ENCODE results near the gene PTPN9. TPM values are rescaled to one million over a fixed set of nuclear protein-coding genes. Genes with fewer than 3 reads are reported as not detected.
"Not testable (repeated sequence)": the region's sequence is repeated elsewhere in the genome, so short reads cannot be mapped to it uniquely, and the experiment has no call there.

PTPN9 gene
- total and polyA plus RNA-seq, 8 donors, result 21.9 to 50.4 (median 43.0) TPM

DNA sequence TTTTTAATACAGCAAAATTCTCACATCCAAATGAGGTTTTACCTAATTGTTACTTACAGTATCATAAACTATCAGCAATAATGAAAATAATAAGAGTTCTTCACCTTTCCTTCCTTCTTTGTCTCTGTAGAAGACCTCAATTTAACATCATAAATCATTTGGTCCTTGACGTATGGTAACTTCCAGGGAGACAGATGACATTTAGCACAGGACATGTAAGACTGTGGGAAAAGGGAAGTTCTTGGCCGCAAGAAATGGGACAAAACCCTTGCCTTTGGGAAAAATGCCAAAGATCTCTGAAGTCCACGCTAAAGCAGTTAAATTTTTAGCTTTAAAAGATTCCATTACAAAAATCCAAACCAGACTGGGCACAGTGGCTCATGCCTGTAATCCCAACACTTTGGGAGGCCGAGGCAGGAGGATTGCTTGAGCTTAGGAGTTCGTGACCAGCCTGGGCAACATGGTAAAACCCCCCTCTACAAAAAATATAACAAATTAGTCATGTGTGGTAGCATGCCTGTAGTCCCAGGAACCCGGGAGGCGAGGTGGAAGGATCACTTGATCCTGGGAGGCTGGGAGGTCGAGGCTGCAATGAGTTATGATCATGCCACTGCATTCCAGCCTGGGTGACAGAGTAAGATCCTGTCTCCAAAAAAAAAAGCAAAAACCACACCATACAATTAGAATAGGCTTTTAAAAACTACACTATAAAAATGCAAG, 8.8 kb downstream of the PTPN9 start:
- DNase-seq, result no peak
- intact Hi-C loops (cut with DNase I), result no loop called here
- Histone ChIP-seq H3K4me3 (no peak overlapping the region), H3K27me3 (no peaks in the 10 kb centered on the region), H3K4me1 (peaks cover 0 to 35% of the 10 kb centered on the region in 2 donors), H3K27ac (no peak overlapping the region), H3K9me3 (no peaks in the 10 kb centered on the region), H3K36me3 (no peaks in the 10 kb centered on the region)
- TF ChIP-seq, protein P1, sequence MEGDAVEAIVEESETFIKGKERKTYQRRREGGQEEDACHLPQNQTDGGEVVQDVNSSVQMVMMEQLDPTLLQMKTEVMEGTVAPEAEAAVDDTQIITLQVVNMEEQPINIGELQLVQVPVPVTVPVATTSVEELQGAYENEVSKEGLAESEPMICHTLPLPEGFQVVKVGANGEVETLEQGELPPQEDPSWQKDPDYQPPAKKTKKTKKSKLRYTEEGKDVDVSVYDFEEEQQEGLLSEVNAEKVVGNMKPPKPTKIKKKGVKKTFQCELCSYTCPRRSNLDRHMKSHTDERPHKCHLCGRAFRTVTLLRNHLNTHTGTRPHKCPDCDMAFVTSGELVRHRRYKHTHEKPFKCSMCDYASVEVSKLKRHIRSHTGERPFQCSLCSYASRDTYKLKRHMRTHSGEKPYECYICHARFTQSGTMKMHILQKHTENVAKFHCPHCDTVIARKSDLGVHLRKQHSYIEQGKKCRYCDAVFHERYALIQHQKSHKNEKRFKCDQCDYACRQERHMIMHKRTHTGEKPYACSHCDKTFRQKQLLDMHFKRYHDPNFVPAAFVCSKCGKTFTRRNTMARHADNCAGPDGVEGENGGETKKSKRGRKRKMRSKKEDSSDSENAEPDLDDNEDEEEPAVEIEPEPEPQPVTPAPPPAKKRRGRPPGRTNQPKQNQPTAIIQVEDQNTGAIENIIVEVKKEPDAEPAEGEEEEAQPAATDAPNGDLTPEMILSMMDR (IDR thresholded peaks at IDR 0.05), result no peak
- ATAC-seq, result no peak

DNA sequence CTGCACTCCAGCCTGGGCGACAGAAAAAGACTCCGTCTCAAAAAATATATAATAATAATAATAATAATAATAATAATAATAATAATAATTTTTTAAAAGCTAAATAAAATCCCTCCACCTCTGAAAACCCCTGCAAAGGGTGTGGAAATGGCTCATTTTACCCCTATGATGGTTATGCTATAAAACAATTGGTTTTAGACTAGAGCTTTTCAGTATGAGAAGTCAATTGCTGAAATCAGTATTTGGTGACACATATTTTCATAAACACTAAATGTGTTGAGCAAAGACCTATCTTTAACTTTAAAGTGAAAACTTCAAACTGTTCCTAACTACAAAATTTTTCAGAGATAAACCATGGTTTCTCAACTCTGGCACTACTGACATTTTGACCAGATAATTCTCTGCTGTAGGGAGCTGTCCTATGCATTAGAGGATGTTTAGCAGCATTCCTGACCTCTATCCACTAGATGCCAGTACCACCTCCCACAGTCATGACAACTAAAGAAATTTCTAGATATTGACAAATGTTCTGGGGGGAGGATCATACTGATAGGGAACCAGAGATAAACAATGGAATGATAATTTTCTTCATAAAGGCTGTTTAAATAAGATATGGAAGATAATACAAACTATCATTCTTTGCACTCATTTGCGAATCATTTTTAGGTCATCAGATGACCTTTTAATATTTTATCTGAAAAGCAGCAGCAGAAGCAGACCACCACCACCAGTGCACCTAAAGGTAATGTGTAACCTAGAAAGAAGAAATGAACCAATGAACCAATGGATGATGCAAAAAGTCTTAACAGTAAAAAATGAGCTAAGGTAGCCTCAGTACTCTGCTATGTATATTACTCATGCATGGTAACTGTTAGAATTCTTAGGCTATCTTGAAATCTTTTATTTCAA, 13.8 kb downstream of the PTPN9 start:
- no peak for ATAC-seq
- no peak overlapping the region for H3K27ac ChIP-seq
- H3K9me3 ChIP-seq, result no peaks in the 10 kb centered on the region
- H3K4me1 ChIP-seq, result peaks cover 0 to 5% of the 10 kb centered on the region in 2 donors
- no peak for DNase-seq
- no peaks in the 10 kb centered on the region for H3K27me3 ChIP-seq
- H3K4me3 ChIP-seq, result no peak overlapping the region
- intact Hi-C loops (cut with DNase I), result no loop called here
- TF ChIP-seq, protein P1 (IDR thresholded peaks at IDR 0.05), result no peak
- no peaks in the 10 kb centered on the region for H3K36me3 ChIP-seq

DNA sequence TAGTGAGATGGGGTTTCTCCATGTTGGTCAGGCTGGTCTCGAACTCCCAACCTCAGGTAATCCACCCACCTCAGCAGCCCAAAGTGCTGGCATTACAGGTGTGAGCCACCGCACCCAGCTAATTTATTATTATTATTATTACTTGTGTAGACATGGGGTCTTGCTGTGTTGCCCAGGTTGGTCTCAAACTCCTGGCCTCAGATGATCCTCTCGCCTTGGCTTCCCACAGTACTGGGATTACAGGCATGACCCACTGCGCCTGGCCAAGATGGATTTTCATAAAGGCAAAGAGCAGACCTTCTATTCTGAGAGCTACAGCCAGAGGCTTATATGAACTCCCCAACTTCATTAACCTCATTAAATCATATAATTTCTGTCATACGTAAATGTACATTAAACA, 17.2 kb downstream of the PTPN9 start:
- Histone ChIP-seq H3K27ac (no peak overlapping the region), H3K4me1 (no peaks in the 10 kb centered on the region), H3K27me3 (no peaks in the 10 kb centered on the region), H3K36me3 (no peaks in the 10 kb centered on the region), H3K4me3 (no peak overlapping the region), H3K9me3 (no peaks in the 10 kb centered on the region)
- ATAC-seq (no peak), DNase-seq (no peak)
- TF ChIP-seq, protein P1 (IDR thresholded peaks at IDR 0.05), result no peak
- intact Hi-C loops (cut with DNase I), result no loop called here

DNA sequence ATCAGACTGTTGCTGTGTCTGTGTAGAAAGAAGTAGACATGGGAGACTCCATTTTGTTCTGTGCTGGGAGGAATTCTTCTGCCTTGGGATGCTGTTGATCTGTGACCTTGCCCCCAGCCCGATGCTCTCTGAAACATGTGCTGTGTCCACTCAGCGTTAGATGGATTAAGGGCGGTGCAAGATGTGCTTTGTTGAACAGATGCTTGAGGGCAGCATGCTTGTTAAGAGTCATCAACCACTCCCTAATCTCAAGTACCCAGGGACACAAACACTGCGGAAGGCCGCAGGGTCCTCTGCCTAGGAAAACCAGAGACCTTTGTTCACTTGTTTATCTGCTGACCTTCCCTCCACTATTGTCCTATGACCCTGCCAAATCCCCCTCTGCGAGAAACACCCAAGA, 19.8 kb downstream of the PTPN9 start:
- H3K36me3 ChIP-seq; DNase-seq; H3K4me3 ChIP-seq; H3K9me3 ChIP-seq; ATAC-seq; H3K27ac ChIP-seq; intact Hi-C loops (cut with DNase I); H3K27me3 ChIP-seq; H3K4me1 ChIP-seq: not testable (repeated sequence)

DNA sequence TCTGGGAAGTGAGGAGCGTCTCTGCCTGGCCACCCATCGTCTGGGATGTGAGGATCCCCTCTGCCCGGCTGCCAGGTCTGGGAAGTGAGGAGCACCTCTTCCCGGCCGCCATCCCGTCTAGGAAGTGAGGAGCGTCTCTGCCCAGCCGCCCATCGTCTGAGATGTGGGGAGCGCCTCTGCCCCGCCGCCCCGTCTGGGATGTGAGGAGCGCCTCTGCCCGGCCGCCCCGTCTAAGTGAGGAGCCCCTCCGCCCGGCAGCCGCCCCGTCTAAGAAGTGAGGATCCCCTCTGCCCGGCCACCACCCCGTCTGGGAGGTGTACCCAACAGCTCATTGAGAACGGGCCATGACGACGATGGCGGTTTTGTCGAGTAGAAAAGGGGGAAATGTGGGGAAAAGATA, 20.2 kb downstream of the PTPN9 start:
- H3K4me3 ChIP-seq; intact Hi-C loops (cut with DNase I); H3K36me3 ChIP-seq; H3K9me3 ChIP-seq; DNase-seq; H3K27me3 ChIP-seq; H3K27ac ChIP-seq; ATAC-seq; H3K4me1 ChIP-seq: not testable (repeated sequence)

DNA sequence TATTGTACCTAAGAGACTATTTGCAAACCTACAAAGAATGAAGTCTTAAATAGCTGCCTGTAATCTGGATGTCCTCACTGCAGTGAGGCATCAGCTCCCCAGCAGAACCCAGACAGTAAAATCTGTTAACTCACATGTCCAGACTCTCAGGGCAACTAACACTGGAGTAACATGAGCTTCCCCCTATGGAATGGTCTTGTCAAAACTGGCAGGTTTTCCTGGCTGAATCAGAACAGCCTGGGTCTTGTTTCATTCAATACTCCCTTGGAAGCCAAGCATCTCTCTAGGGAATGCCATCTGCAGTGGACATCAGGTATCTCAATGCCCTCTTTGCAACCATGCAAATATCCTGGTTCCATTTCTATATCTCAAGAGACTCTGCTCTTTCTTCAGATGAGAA, 24.4 kb downstream of the PTPN9 start:
- ATAC-seq, result no peak
- DNase-seq, result no peak
- TF ChIP-seq, protein P1 (IDR thresholded peaks at IDR 0.05), result no peak
- intact Hi-C loops (cut with DNase I), result no loop called here
- Histone ChIP-seq H3K4me1 (peaks cover 0 to 16% of the 10 kb centered on the region in 2 donors), H3K27ac (no peak overlapping the region), H3K36me3 (no peaks in the 10 kb centered on the region), H3K27me3 (no peaks in the 10 kb centered on the region), H3K4me3 (no peak overlapping the region), H3K9me3 (no peaks in the 10 kb centered on the region)

Measured in left lung (tissue), 10 donors.